Hematopoietic multipotent progenitor cell treated with erythropoietin and hydrocortisone succinate and interleukin-3 and kit ligand, for 8 days (in vitro differentiated cells): ENCODE measurements around the gene GHR.

Experiments used
- DNase-seq: peaks from one replicate; pipeline ENCODE4 v3.0.0-alpha.2; 2015

The GHR gene

GRCh38 chr5:42423285-42424165 lies at the start of gene GHR:
TSS of gene GHR (plus strand) at chr5:42423439. CDS start at chr5:42565875, 142,436 bp downstream.
- peak; percentile 60 for DNase-seq

- no peak for DNase-seq
Observed at GRCh38 chr5:42374679-42375273, 48.5 kb upstream of the GHR start.

- DNase-seq = no peak
Observed at GRCh38 chr5:42377496-42377895, 45.7 kb upstream of the GHR start.

- DNase-seq = no peak
Observed at GRCh38 chr5:42381973-42382372, 41.3 kb upstream of the GHR start.

GRCh38 chr5:42387563-42387962 lies 35.7 kb upstream of the GHR start:
- no peak for DNase-seq

GRCh38 chr5:42390115-42390514 lies 33.1 kb upstream of the GHR start:
- DNase-seq = no peak

GRCh38 chr5:42392917-42393316 lies 30.3 kb upstream of the GHR start:
- DNase-seq = no peak

GRCh38 chr5:42396111-42396510 lies 27.1 kb upstream of the GHR start:
- DNase-seq = no peak

GRCh38 chr5:42397267-42397666 lies 26.0 kb upstream of the GHR start:
- no peak for DNase-seq

GRCh38 chr5:42399702-42400101 lies 23.5 kb upstream of the GHR start:
- DNase-seq = no peak

GRCh38 chr5:42400474-42400873 lies 22.8 kb upstream of the GHR start:
- DNase-seq = no peak

- no peak for DNase-seq
Observed at GRCh38 chr5:42403236-42403635, 20.0 kb upstream of the GHR start.

- DNase-seq = no peak
Observed at GRCh38 chr5:42404366-42404765, 18.9 kb upstream of the GHR start.

GRCh38 chr5:42419294-42419693 lies 3.9 kb upstream of the GHR start:
- no peak for DNase-seq

GRCh38 chr5:42422656-42423280 lies 471 bp upstream of the GHR start:
- DNase-seq = no peak

GRCh38 chr5:42426016-42426415 lies 2.8 kb downstream of the GHR start:
- DNase-seq = no peak

- DNase-seq = no peak
Observed at GRCh38 chr5:42429694-42430093, 6.5 kb downstream of the GHR start.

GRCh38 chr5:42434047-42434724 lies 10.9 kb downstream of the GHR start:
- no peak for DNase-seq

- no peak for DNase-seq
Observed at GRCh38 chr5:42436051-42436450, 12.8 kb downstream of the GHR start.

GRCh38 chr5:42454216-42454995 lies 31.2 kb downstream of the GHR start:
- DNase-seq = no peak

GRCh38 chr5:42461033-42461432 lies 37.8 kb downstream of the GHR start:
- no peak for DNase-seq

GRCh38 chr5:42461507-42461906 lies 38.3 kb downstream of the GHR start:
- no peak for DNase-seq

- no peak for DNase-seq
Observed at GRCh38 chr5:42462083-42462482, 38.8 kb downstream of the GHR start.
